ENCODE measurements around the gene ANKRD40.
"Not testable (repeated sequence)": the region's sequence is repeated elsewhere in the genome, so short reads cannot be mapped to it uniquely, and the experiment has no call there.

The ANKRD40 gene

GRCh38 chr17:50710025-50710424 lies 2.3 kb upstream of the ANKRD40 start:
- no peak for DNase-seq (ENCODE audit: low read depth)
- TF ChIP-seq, protein P1, sequence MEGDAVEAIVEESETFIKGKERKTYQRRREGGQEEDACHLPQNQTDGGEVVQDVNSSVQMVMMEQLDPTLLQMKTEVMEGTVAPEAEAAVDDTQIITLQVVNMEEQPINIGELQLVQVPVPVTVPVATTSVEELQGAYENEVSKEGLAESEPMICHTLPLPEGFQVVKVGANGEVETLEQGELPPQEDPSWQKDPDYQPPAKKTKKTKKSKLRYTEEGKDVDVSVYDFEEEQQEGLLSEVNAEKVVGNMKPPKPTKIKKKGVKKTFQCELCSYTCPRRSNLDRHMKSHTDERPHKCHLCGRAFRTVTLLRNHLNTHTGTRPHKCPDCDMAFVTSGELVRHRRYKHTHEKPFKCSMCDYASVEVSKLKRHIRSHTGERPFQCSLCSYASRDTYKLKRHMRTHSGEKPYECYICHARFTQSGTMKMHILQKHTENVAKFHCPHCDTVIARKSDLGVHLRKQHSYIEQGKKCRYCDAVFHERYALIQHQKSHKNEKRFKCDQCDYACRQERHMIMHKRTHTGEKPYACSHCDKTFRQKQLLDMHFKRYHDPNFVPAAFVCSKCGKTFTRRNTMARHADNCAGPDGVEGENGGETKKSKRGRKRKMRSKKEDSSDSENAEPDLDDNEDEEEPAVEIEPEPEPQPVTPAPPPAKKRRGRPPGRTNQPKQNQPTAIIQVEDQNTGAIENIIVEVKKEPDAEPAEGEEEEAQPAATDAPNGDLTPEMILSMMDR (conservative IDR thresholded peaks at IDR 0.05; ENCODE audit: low read depth, low read length) = no peak
- H3K4me3 ChIP-seq (ENCODE audit: low read length) = no peak overlapping the region

- DNase-seq (ENCODE audit: low read depth); H3K4me3 ChIP-seq (ENCODE audit: low read length): not testable (repeated sequence)
These were observed 1.3 kb upstream of the ANKRD40 start for GRCh38 chr17:50709053-50709452.

DNA sequence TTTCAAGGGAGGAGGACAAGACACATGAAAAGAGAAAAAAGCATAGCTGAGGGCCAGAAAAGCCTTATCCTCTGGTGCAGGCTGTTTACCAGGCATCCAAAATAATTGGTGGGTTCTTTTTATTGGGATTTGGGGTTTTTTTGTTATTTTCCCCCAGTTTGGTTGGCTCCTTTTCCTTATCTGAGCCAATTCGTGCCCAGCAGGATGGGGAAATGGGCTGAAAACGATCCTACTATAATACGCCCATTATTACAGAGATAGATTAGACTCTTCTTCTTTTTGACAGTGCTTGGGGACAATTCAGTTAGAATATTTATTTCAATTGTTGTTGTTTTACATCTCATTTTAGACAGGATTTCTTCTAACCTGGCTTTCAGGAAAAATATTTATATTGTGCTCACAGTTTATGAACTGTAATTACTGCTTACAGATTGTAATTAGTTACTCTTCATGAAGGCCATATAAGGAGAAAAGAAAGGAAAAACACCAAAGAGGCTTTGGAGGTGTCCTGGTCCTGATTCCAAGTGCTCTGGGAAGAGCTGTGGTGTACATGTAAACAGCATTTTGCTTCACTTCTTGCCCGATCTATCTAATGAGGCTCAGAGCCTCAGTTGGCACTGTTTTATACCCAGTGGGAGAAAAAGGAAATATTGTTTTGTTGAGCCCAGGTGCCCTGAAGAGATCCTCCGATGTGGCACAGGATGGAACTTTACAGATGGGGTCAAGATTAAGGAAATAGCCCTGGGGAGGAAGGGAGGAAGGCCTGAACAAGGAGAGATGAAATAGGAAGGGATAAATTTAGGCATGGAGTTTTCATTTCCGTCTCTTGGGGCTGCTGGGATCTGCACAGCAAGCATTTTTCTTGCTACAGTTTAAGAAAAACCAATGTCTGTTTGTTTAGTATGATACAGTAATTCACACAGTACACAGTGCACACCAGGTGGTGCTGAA lies 611 bp upstream of the ANKRD40 start:
- TF ChIP-seq, protein P1 (conservative IDR thresholded peaks at IDR 0.05; ENCODE audit: low read depth, low read length) = no peak
- H3K4me3 ChIP-seq (ENCODE audit: low read length) = peak overlapping the region; percentile 82
- DNase-seq (ENCODE audit: low read depth) = no peak

DNA sequence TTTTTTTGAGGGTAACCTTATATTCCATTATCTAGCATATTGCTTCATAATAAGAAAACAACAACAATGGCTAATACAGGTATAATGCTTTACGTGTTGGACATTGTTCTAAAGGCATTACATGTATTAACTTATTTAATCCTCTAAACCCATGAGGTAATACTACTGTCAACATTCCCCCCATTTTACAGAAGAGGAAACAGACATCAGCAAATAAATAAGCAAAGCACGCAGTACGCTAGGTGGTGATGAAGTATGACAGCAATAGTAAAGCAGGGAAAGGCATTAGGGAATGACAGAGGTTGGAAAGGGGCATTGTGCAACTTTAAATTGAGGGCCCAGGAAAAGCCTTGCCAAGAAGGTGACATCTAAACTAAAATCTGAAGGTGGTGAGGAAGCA lies 4.6 kb downstream of the ANKRD40 start:
- H3K4me3 ChIP-seq (ENCODE audit: low read length) = no peak overlapping the region
- TF ChIP-seq, protein P1 (conservative IDR thresholded peaks at IDR 0.05; ENCODE audit: low read depth, low read length) = no peak
- no peak for DNase-seq (ENCODE audit: low read depth)

DNA sequence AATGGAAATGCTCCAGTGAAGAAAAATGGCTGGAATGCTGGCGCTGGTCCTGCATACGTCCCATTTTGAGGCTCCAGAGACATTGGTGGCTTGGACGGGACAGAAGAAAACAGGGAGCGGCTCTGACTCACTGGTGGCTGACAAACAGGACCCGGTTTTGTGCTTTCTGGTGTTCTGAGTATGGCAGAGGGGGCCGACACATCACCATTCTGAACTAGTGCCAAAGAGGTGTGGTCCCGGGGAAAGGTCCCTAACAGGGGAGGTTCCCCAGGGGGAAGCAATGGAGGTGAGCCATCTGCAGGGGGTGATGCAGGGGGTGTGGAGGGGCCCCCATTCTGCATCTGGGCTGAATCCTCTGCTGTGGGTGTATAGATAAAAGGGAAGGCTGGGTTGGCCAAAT lies 8.3 kb downstream of the ANKRD40 start:
- no peak overlapping the region for H3K4me3 ChIP-seq (ENCODE audit: low read length)
- TF ChIP-seq, protein P1 (conservative IDR thresholded peaks at IDR 0.05; ENCODE audit: low read depth, low read length) = no peak
- no peak for DNase-seq (ENCODE audit: low read depth)

DNA sequence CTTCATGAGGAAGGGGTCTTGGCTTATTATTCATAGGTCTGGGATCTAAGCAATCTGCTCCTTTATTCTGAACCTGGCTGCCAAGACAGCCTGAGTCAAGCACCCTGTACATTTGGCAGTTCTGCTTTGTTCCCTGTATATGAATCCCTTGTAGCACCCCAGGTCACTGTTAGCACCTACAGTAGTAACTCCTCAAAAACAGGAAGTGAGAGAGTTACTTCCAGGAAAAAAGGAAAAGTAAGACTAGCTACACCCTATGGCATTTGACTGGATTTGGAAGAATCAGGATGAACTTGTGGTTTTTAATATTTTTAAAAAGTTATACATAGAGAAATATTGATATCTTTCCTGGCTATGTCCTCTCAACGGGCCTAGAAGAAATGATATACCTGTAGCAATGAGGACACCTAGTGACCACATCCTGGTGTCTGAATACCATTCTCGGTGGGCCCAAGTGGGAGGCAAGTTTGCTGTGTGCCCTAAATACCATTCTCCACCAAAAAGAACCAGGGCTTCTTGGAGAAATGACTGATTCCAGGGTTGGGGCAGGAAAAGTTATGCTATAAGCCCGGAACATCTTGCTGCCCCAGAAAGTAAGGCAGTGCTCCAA lies 9.9 kb downstream of the ANKRD40 start:
- H3K4me3 ChIP-seq (ENCODE audit: low read length) = no peak overlapping the region
- TF ChIP-seq, protein P1 (conservative IDR thresholded peaks at IDR 0.05; ENCODE audit: low read depth, low read length) = no peak
- no peak for DNase-seq (ENCODE audit: low read depth)

DNA sequence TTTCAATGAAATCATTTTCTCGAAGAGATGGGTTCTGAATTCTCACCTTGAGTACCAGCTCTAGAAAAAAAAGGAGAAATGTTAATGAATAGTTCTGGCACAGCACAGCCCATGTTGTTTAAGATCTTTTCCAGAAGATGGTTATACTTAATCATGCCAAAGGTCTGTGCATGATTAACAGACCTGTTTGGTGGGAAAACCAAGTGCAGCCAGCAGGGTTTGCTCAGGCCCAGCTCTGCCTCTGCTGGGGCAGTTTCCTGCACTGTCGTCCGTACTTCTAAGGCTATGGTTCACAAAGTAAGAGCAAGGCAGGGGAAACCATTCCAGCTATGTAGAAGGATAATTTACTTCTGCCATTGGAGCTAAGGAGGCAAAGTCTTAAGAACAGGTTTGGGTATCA lies 10.7 kb downstream of the ANKRD40 start:
- TF ChIP-seq, protein P1 (conservative IDR thresholded peaks at IDR 0.05; ENCODE audit: low read depth, low read length) = no peak
- H3K4me3 ChIP-seq (ENCODE audit: low read length) = no peak overlapping the region
- DNase-seq (ENCODE audit: low read depth) = no peak
